Natural killer cell (primary cell): Measurements from ENCODE around the gene LRTM1. TPM values are rescaled to one million over a fixed set of nuclear protein-coding genes. Genes with fewer than 3 reads are reported as not detected.

Source experiments
- ATAC-seq, 3 donors: fragments of 150-1000 bp in 2 of 3; fragments of 200-7000 bp in 1 of 3; cut with Tn5 transposase; 1 replicate in 1 of 3; 2 replicates in 2 of 3; pipeline ENCODE4 v1.10.0; 2021; ENCODE audit warnings: mild to moderate bottlenecking in 2 of 3, moderate library complexity in 2 of 3
- DNase-seq, 2 donors: peaks; one replicate each; pipeline versions ENCODE4 v3.0.0 to v3.0.0-alpha.2; 2013 to 2021; ENCODE audit warnings: mixed read lengths in 1 of 2
- H3K27ac ChIP-seq: one replicate; pipeline ENCODE4 v1.5.1; 2013; ENCODE audit warnings: mild to moderate bottlenecking, low read length
- H3K27me3 ChIP-seq: one replicate; pipeline ENCODE4 v1.6.1; 2013; ENCODE audit warnings: low read length; ENCODE audit not compliant: control insufficient read depth, insufficient read depth
- H3K36me3 ChIP-seq: one replicate; pipeline ENCODE4 v1.6.1; 2013; ENCODE audit warnings: low read length; ENCODE audit not compliant: control insufficient read depth, insufficient read depth
- H3K4me1 ChIP-seq: one replicate; pipeline ENCODE4 v1.6.1; 2013; ENCODE audit warnings: low read length; ENCODE audit not compliant: control insufficient read depth, insufficient read depth
- H3K4me3 ChIP-seq: one replicate; pipeline ENCODE4 v1.5.1; 2013; ENCODE audit warnings: low read length
- H3K9me3 ChIP-seq: one replicate; pipeline ENCODE4 v1.6.1; 2013; ENCODE audit warnings: low read length; ENCODE audit not compliant: control insufficient read depth, insufficient read depth
- H3K27ac Mint-ChIP-seq, 2 donors: one replicate each; pipeline ENCODE4 v1.8.0; 2022; ENCODE audit warnings: mild to moderate bottlenecking in 2 of 2, mixed read lengths in 2 of 2, moderate library complexity in 1 of 2
- H3K27me3 Mint-ChIP-seq, 2 donors: one replicate each; pipeline ENCODE4 v1.8.0; 2022; ENCODE audit warnings: low read depth in 2 of 2, mixed read lengths in 2 of 2
- H3K36me3 Mint-ChIP-seq: one replicate; pipeline ENCODE4 v1.8.0; 2022; ENCODE audit warnings: mixed read lengths
- H3K4me1 Mint-ChIP-seq, 2 donors: one replicate each; pipeline ENCODE4 v1.8.0; 2022; ENCODE audit warnings: mixed read lengths in 2 of 2
- H3K4me3 Mint-ChIP-seq: one replicate; pipeline ENCODE4 v1.8.0; 2022; ENCODE audit warnings: mild to moderate bottlenecking, moderate library complexity, mixed read lengths
- H3K9me3 Mint-ChIP-seq, 2 donors: one replicate each; pipeline ENCODE4 v1.8.0; 2022; ENCODE audit warnings: mixed read lengths in 2 of 2
- WGBS: methylation state at CpG from one replicate; pipeline ENCODE4 v1.1.7; 2013; ENCODE audit warnings: missing lambda C conversion rate; ENCODE audit not compliant: insufficient coverage; 5-methylcytosine and 5-hydroxymethylcytosine counted together
- intact Hi-C: fragments of 100-400 bp; cut with micrococcal nuclease; formaldehyde crosslinking; loops from one replicate; pipeline ENCODE4 v1.14.2; 2022
- total RNA-seq, 4 donors: library from RNA; stranded (reverse); fragments of 120-200 nt in 1 of 4; gene quantifications; one replicate each; pipeline versions ENCODE4 v1.2.3 to v1.2.4, GENCODE V29; 2013 to 2022
- TF ChIP-seq, protein P1 (sequence below): fragments of 200-600 bp; IDR thresholded peaks from one replicate; pipeline ENCODE4 v1.8.0; 2022; ENCODE audit warnings: antibody characterized with exemption

LRTM1 gene
- total RNA-seq, 3 donors from 2014 or later (not counting 1 experiment from before 2014, with no cell fraction given), result not detected

DNA sequence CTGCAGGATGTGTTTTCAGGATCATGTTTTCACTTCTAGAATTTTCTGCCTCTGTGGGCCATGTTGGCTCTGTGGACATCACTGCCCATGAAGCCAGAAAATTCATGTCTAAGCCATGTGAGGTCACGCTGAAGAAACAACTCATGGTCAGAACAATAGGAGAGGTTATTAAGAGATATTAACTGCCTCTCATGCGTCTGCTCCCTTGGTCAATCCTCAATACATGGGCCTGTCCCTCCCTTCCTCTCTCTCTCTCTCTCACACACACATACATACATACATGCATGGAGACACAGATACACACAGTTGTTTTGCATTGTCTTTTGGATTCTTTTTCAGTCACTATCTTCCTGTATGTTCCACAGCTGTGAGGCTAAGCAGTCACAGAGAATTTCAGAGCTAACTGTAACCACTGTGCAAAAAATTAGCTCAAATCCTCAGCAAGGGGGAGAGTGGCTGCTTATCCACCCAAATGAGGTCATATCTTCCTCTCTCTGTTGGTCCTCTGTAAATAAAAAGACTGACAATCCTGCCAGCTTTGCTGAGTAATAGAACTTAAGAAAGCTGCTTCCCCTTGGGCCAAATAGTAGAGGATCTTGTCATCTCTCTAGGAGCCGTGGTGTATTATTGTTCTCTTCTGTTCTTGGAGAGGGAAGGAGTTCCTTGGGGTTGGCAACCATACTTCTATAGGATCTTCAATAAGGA is 45.6 kb downstream of the LRTM1 start:
- Mint-ChIP-seq H3K36me3 (no peaks in the 10 kb centered on the region), H3K27ac (no peak overlapping the region), H3K4me1 (no peaks in the 10 kb centered on the region), H3K27me3 (no peaks in the 10 kb centered on the region), H3K9me3 (peaks cover 0 to 2% of the 10 kb centered on the region in 2 donors), H3K4me3 (no peak overlapping the region)
- Histone ChIP-seq H3K27ac (no peak overlapping the region), H3K27me3 (no peaks in the 10 kb centered on the region), H3K9me3 (no peaks in the 10 kb centered on the region), H3K4me3 (no peak overlapping the region), H3K36me3 (no peaks in the 10 kb centered on the region), H3K4me1 (no peaks in the 10 kb centered on the region)
- intact Hi-C loops, result no loop called here
- TF ChIP-seq, protein P1, sequence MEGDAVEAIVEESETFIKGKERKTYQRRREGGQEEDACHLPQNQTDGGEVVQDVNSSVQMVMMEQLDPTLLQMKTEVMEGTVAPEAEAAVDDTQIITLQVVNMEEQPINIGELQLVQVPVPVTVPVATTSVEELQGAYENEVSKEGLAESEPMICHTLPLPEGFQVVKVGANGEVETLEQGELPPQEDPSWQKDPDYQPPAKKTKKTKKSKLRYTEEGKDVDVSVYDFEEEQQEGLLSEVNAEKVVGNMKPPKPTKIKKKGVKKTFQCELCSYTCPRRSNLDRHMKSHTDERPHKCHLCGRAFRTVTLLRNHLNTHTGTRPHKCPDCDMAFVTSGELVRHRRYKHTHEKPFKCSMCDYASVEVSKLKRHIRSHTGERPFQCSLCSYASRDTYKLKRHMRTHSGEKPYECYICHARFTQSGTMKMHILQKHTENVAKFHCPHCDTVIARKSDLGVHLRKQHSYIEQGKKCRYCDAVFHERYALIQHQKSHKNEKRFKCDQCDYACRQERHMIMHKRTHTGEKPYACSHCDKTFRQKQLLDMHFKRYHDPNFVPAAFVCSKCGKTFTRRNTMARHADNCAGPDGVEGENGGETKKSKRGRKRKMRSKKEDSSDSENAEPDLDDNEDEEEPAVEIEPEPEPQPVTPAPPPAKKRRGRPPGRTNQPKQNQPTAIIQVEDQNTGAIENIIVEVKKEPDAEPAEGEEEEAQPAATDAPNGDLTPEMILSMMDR, result no peak
- WGBS, result 68% methylated on average over 2 of the region's 3 CpGs
- DNase-seq (no peak), ATAC-seq (no peak)

GRCh38 chr3:54878145-54878544 is 49.7 kb downstream of the LRTM1 start:
- Histone ChIP-seq H3K9me3 (no peaks in the 10 kb centered on the region), H3K4me1 (no peaks in the 10 kb centered on the region), H3K4me3 (no peak overlapping the region), H3K27me3 (no peaks in the 10 kb centered on the region), H3K27ac (no peak overlapping the region), H3K36me3 (no peaks in the 10 kb centered on the region)
- H3K27me3 Mint-ChIP-seq, result no peaks in the 10 kb centered on the region
- no peak overlapping the region for H3K27ac Mint-ChIP-seq
- no peak overlapping the region for H3K4me3 Mint-ChIP-seq
- no peaks in the 10 kb centered on the region for H3K9me3 Mint-ChIP-seq
- no peaks in the 10 kb centered on the region for H3K4me1 Mint-ChIP-seq
- DNase-seq (no peak), ATAC-seq (no peak)
- H3K36me3 Mint-ChIP-seq, result no peaks in the 10 kb centered on the region
- 86% methylated on average over 7 of the region's 7 CpGs for WGBS
- TF ChIP-seq, protein P1, result no peak
- intact Hi-C loops, result no loop called here

DNA sequence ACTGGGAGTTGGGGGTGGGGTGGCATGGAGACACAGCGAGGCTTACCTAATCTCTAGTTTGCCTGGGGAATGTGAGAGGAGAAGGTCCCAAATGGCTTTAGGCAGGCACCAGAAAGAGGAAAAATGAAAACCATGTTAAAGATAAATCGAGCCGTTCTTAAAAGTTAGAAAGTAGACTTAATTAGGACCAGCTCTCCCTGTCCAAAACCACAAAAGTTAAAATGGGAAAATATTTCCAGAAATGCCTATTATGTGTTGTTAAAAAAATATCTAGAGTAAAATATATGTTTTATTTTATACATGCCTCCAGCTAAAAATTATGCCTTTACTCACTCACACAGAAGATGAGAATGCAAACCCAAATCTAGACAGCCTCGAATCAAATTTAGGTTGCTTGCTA is 50.1 kb downstream of the LRTM1 start:
- Mint-ChIP-seq H3K36me3 (no peaks in the 10 kb centered on the region), H3K27ac (no peak overlapping the region), H3K27me3 (no peaks in the 10 kb centered on the region), H3K9me3 (no peaks in the 10 kb centered on the region), H3K4me3 (no peak overlapping the region), H3K4me1 (no peaks in the 10 kb centered on the region)
- no peak overlapping the region for H3K27ac ChIP-seq
- no peak for DNase-seq
- H3K4me1 ChIP-seq, result no peaks in the 10 kb centered on the region
- no peaks in the 10 kb centered on the region for H3K36me3 ChIP-seq
- H3K27me3 ChIP-seq, result no peaks in the 10 kb centered on the region
- no peak for ATAC-seq
- H3K9me3 ChIP-seq, result no peaks in the 10 kb centered on the region
- intact Hi-C loops, result no loop called here
- H3K4me3 ChIP-seq, result no peak overlapping the region
- 80% methylated on average over 2 of the region's 4 CpGs for WGBS
- TF ChIP-seq, protein P1, result no peak

- WGBS, result 95% methylated on average over 5 of the region's 5 CpGs
- intact Hi-C loops, result no loop called here
Observed at GRCh38 chr3:54876694-54877093, 51.2 kb downstream of the LRTM1 start.

More at GRCh38 chr3:54876694-54877093, 51.2 kb downstream of the LRTM1 start:
- Histone ChIP-seq H3K27ac (no peak overlapping the region), H3K9me3 (no peaks in the 10 kb centered on the region), H3K4me1 (no peaks in the 10 kb centered on the region), H3K4me3 (no peak overlapping the region), H3K36me3 (no peaks in the 10 kb centered on the region), H3K27me3 (no peaks in the 10 kb centered on the region)
- TF ChIP-seq, protein P1, result no peak
- no peak for DNase-seq
- Mint-ChIP-seq H3K9me3 (no peaks in the 10 kb centered on the region), H3K27me3 (no peaks in the 10 kb centered on the region), H3K4me1 (no peaks in the 10 kb centered on the region), H3K4me3 (no peak overlapping the region), H3K36me3 (no peaks in the 10 kb centered on the region), H3K27ac (no peak overlapping the region)
- no peak for ATAC-seq
